Upper lobe of left lung (tissue), 4 donors: Measurements from ENCODE around the gene ISCU.

Experiments
- CTCF ChIP-seq, 6 experiments: fragments of 450-650 bp in 4 of 6; fragments of 200-600 bp in 2 of 6; sonication (generic) in 2 of 6; IDR thresholded peaks; one replicate each; pipeline ENCODE4 v1.5.1; 2016 to 2019; ENCODE audit warnings: antibody characterized with exemption in 6 of 6
- POLR2A ChIP-seq, 4 donors: fragments of 450-650 bp; IDR thresholded peaks; one replicate each; pipeline ENCODE4 v1.5.1; 2016 to 2017; ENCODE audit warnings: antibody characterized with exemption in 4 of 4, mild to moderate bottlenecking in 2 of 4
- POLR2AphosphoS5 ChIP-seq, 2 donors: sonication (generic); formaldehyde crosslinking; IDR thresholded peaks; one replicate each; pipeline ENCODE4 v1.5.1; 2017; ENCODE audit warnings: antibody characterized with exemption in 2 of 2

- no peak for TF ChIP-seq POLR2AphosphoS5 (IDR thresholded peaks at IDR 0.05)
- TF ChIP-seq CTCF (IDR thresholded peaks at IDR 0.05): no peak
- no peak for TF ChIP-seq POLR2A (IDR thresholded peaks at IDR 0.05)
Observed at GRCh38 chr12:108606492-108606891, 44.1 kb downstream of the ISCU start.
